Measurements from ENCODE around the gene NAP1L4.

The NAP1L4 gene

GRCh38 chr11:2921261-2921660 lies 70.9 kb downstream of the NAP1L4 start:
- TF ChIP-seq CTCF (IDR thresholded peaks at IDR 0.05; ENCODE audit: low read depth, low read length, missing control alignments) = no peak
- H3K4me3 ChIP-seq (ENCODE audit: low read depth, low read length) = no peak overlapping the region
- no peak for DNase-seq (ENCODE audit: low read depth)
- in situ Hi-C loops (cut with HindIII; ENCODE audit: low sequenced_read_pairs) = no loop called here

- in situ Hi-C loops (cut with HindIII; ENCODE audit: low sequenced_read_pairs) = no loop called here
These were observed 71.8 kb downstream of the NAP1L4 start for GRCh38 chr11:2920343-2920742.

GRCh38 chr11:2919837-2920236 lies 72.3 kb downstream of the NAP1L4 start:
- no peak for TF ChIP-seq CTCF (IDR thresholded peaks at IDR 0.05; ENCODE audit: low read depth, low read length, missing control alignments)
- in situ Hi-C loops (cut with HindIII; ENCODE audit: low sequenced_read_pairs) = no loop called here
- no peak for DNase-seq (ENCODE audit: low read depth)
- H3K4me3 ChIP-seq (ENCODE audit: low read depth, low read length) = no peak overlapping the region

More at GRCh38 chr11:2920343-2920742, 71.8 kb downstream of the NAP1L4 start:
- no peak for TF ChIP-seq CTCF (IDR thresholded peaks at IDR 0.05; ENCODE audit: low read depth, low read length, missing control alignments)
- no peak for DNase-seq (ENCODE audit: low read depth)
- no peak overlapping the region for H3K4me3 ChIP-seq (ENCODE audit: low read depth, low read length)

GRCh38 chr11:2919188-2919587 lies 72.9 kb downstream of the NAP1L4 start:
- H3K4me3 ChIP-seq (ENCODE audit: low read depth, low read length) = no peak overlapping the region
- no peak for DNase-seq (ENCODE audit: low read depth)
- TF ChIP-seq CTCF (IDR thresholded peaks at IDR 0.05; ENCODE audit: low read depth, low read length, missing control alignments) = no peak
- in situ Hi-C loops (cut with HindIII; ENCODE audit: low sequenced_read_pairs) = no loop called here

GRCh38 chr11:2917842-2918490 lies 74.2 kb downstream of the NAP1L4 start:
- no peak overlapping the region for H3K4me3 ChIP-seq (ENCODE audit: low read depth, low read length)
- DNase-seq (ENCODE audit: low read depth) = no peak
- in situ Hi-C loops (cut with HindIII; ENCODE audit: low sequenced_read_pairs) = no loop called here
- no peak for TF ChIP-seq CTCF (IDR thresholded peaks at IDR 0.05; ENCODE audit: low read depth, low read length, missing control alignments)

GRCh38 chr11:2916892-2917645 lies 75.1 kb downstream of the NAP1L4 start:
- no peak overlapping the region for H3K4me3 ChIP-seq (ENCODE audit: low read depth, low read length)
- in situ Hi-C loops (cut with HindIII; ENCODE audit: low sequenced_read_pairs) = no loop called here
- TF ChIP-seq CTCF (IDR thresholded peaks at IDR 0.05; ENCODE audit: low read depth, low read length, missing control alignments) = no peak
- DNase-seq (ENCODE audit: low read depth) = no peak
